OCI-M2 (cell line): ENCODE data around the gene DAPK1.

ENCODE experiments used
- DNase-seq: peaks from one replicate; lab custom pipeline; 2025; ENCODE audit not compliant: unreplicated experiment; lab: John Stamatoyannopoulos, UW

DAPK1 gene

DNA sequence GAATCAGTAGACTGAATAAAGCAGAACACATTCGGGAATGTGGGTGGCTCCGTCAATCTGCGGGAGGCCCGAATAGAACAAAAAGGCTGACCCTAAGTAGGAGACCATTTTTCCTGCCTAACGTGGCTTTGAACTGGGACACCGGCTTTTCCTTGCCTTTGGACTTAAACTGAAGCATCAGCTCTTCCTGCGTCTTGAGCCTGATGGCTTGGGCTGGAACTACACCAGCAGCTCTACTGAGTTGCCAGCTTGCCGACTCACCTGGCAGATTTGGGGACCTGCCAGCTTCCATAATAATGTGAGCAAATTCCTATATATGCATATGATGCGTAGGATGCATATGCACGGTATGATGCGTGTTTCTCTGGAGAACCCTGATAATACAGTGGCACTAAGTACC is 111.3 kb downstream of the DAPK1 start:
- DNase-seq = no peak

GRCh38 chr9:87609486-87609885 is 111.8 kb downstream of the DAPK1 start:
- DNase-seq = no peak

DNA sequence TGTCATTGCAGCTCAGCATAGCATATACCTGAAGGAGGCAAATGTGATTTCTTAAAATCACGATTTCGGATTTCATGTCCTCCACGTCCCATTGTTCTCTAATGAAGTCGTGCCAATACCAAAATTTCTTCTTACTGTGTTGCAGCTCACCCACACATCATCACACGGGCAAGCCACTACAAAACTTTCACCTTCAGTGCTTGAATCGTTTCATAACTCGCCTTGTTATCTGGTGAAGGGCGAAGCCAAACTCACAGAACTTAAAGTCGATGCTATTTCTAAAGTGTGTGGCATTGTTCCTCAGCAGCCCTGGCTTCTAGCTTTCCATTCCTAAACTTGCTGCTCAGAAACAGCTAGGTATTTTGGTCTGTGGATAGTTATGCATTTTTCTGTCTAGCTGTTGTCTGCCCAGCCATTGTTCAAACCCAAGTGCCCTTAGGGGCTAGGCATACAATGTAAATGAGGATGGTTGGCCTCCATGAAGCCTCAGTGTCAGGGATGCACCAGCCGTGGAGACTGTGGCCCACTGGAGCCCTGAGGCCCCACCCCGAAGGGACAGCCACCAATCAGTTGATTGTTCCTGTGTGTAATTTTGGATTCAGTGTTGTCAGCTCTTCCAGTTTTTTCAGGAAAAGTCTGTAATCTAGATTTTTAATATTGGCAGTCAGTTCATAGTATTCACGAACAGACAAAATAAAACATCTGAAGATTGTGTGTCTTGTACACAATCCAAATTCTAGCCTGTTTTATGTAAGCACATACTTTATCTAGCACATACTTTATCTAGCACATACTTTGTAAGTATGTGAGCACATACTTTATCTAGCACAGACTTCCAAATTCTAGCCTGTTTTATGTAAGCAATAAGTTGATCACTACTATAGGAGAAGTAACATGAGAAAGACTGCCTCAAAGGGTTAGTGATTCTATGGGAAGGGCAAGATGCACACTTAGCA is 112.8 kb downstream of the DAPK1 start:
- no peak for DNase-seq

DNA sequence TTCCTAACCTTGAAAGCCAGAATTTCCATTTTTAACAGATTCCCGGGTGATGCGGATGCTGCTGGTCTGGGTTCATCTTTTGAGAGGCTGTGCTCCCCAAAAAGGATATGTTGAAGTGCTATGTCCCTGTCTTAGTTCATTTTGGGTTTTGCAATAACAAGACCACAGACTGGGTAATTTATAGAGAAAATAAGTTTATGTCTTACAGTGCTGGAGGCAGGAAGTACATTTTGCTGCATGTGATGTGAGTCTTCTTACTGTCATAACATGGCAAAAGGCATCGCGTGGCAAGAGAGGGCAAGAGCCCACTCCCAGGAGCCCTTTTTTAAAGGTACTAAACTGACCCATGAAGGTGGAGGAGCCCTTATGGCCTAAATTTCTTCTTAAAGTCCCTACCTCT is 114.1 kb downstream of the DAPK1 start:
- DNase-seq = no peak

GRCh38 chr9:87612536-87612935 is 114.9 kb downstream of the DAPK1 start:
- DNase-seq = no peak

- no peak for DNase-seq
These were observed 115.8 kb downstream of the DAPK1 start for GRCh38 chr9:87613265-87614111.

DNA sequence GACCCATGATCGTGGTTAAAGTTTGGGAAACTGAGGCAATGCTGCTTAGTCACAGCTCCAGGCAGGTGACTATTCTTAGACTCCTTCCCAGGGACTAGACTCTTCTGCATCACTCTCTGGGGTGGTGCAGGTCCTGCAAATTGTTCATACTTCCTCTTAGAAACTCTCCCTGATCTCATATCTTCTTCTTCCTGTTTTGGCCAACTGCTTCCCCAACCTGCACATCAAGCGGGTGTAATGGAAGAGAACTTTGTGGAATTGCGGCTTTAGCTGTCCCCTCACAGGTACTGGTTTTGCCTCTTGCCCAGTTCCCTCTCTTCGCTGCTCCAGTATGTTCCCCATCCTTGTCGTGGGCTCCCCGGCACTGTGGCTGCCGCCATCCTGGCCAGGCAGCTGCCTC is 116.7 kb downstream of the DAPK1 start:
- no peak for DNase-seq

DNA sequence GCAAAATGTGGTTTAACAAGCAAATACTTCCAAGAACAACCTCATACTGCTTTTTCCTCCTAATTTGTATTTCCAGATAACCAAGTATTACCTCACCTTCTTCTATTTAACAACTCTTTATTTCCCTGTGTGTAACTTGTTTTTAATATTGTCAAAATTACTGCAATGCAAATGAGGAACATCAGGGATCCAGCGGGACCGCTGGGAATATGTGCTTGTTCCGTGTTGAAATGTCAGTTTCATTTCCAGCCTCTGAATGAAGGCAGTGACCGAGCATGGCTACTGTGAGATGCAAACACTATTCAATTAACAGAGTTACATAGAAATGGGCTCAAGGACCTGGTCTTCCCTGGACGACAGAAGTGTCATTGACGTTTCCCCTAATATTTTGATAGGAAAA is 117.5 kb downstream of the DAPK1 start:
- no peak for DNase-seq

GRCh38 chr9:87615547-87616148 is 118.0 kb downstream of the DAPK1 start:
- DNase-seq = no peak

GRCh38 chr9:87618226-87618625 is 120.6 kb downstream of the DAPK1 start:
- no peak for DNase-seq

GRCh38 chr9:87618931-87619330 is 121.3 kb downstream of the DAPK1 start:
- DNase-seq = no peak

DNA sequence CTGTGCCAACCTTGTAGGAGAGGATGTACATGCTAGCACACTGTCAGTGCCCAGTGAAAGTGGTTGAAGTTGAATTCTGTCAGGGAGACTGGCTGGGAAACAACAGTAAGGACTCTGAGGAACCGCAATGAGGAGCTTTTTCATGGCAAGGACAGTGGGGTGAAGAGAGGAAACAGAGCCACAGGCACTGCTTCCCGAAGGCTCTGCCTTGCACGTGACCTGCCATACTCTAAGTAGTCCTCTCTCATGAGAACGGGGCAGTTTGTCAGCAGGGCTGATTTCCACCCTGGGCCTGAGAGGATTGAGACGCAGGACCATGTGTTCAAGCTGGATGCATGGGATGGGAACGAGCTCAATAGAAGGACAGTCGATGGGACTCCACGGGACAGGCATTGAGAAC is 121.7 kb downstream of the DAPK1 start:
- DNase-seq = no peak

- no peak for DNase-seq
These were observed 123.2 kb downstream of the DAPK1 start for GRCh38 chr9:87620731-87621322.

GRCh38 chr9:87622098-87622497 is 124.4 kb downstream of the DAPK1 start:
- no peak for DNase-seq

- no peak for DNase-seq
These were observed 125.3 kb downstream of the DAPK1 start for GRCh38 chr9:87622923-87623322.

DNA sequence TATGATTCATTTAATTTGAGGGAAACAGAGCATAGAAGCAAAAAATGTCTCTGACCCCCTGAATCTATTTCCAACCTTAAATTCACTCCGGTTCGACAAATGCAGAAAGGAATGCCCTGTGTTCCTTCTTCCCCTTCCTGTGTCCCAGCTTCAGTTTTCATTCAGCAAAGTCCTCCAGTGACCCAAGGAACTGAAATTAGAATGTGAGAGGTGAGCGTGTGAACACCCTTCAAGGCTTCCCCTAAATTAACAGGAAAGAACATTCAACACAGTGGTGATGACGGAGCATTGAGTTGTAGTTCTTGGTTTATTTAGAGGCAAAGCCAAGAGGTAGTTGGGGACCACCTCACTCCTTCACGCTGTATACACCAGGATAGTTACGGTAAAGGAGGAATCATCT is 130.7 kb downstream of the DAPK1 start:
- DNase-seq = no peak

- DNase-seq = no peak
These were observed 131.4 kb downstream of the DAPK1 start for GRCh38 chr9:87629104-87629503.

GRCh38 chr9:87630266-87630665 is 132.6 kb downstream of the DAPK1 start:
- no peak for DNase-seq

GRCh38 chr9:87630846-87631245 is 133.2 kb downstream of the DAPK1 start:
- DNase-seq = no peak

- no peak for DNase-seq
These were observed 138.2 kb downstream of the DAPK1 start for GRCh38 chr9:87635656-87636501.
